Measurements from ENCODE around the gene GPBAR1. TPM values are rescaled to one million over a fixed set of nuclear protein-coding genes. Genes with fewer than 3 reads are reported as not detected.

Gene GPBAR1
- total and polyA plus RNA-seq, 2 of the 8 experiments (the other 6 are each of a cell fraction or from before 2014, with no cell fraction given), result 0.32 to 0.59 TPM

DNA sequence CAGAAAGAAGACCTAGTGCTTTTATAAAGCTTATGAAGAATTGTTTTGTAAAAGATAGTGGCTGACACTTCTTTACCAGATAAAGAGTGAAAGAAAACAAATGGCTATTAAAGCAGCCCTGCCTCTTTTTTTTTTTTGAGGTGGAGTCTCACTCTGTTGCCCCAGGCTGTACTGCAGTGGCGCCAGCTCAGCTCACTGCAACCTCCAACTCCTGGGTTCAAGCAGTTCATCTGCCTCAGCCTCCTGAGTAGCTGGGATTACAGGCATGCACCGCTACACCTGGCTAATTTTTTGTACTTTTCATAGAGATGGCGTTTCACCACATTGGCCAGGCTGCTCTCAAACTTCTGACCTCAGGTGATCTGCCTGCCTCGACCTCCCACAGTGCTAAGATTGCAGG, 31.0 kb upstream of the GPBAR1 start (continued):
- TF ChIP-seq, protein P1, sequence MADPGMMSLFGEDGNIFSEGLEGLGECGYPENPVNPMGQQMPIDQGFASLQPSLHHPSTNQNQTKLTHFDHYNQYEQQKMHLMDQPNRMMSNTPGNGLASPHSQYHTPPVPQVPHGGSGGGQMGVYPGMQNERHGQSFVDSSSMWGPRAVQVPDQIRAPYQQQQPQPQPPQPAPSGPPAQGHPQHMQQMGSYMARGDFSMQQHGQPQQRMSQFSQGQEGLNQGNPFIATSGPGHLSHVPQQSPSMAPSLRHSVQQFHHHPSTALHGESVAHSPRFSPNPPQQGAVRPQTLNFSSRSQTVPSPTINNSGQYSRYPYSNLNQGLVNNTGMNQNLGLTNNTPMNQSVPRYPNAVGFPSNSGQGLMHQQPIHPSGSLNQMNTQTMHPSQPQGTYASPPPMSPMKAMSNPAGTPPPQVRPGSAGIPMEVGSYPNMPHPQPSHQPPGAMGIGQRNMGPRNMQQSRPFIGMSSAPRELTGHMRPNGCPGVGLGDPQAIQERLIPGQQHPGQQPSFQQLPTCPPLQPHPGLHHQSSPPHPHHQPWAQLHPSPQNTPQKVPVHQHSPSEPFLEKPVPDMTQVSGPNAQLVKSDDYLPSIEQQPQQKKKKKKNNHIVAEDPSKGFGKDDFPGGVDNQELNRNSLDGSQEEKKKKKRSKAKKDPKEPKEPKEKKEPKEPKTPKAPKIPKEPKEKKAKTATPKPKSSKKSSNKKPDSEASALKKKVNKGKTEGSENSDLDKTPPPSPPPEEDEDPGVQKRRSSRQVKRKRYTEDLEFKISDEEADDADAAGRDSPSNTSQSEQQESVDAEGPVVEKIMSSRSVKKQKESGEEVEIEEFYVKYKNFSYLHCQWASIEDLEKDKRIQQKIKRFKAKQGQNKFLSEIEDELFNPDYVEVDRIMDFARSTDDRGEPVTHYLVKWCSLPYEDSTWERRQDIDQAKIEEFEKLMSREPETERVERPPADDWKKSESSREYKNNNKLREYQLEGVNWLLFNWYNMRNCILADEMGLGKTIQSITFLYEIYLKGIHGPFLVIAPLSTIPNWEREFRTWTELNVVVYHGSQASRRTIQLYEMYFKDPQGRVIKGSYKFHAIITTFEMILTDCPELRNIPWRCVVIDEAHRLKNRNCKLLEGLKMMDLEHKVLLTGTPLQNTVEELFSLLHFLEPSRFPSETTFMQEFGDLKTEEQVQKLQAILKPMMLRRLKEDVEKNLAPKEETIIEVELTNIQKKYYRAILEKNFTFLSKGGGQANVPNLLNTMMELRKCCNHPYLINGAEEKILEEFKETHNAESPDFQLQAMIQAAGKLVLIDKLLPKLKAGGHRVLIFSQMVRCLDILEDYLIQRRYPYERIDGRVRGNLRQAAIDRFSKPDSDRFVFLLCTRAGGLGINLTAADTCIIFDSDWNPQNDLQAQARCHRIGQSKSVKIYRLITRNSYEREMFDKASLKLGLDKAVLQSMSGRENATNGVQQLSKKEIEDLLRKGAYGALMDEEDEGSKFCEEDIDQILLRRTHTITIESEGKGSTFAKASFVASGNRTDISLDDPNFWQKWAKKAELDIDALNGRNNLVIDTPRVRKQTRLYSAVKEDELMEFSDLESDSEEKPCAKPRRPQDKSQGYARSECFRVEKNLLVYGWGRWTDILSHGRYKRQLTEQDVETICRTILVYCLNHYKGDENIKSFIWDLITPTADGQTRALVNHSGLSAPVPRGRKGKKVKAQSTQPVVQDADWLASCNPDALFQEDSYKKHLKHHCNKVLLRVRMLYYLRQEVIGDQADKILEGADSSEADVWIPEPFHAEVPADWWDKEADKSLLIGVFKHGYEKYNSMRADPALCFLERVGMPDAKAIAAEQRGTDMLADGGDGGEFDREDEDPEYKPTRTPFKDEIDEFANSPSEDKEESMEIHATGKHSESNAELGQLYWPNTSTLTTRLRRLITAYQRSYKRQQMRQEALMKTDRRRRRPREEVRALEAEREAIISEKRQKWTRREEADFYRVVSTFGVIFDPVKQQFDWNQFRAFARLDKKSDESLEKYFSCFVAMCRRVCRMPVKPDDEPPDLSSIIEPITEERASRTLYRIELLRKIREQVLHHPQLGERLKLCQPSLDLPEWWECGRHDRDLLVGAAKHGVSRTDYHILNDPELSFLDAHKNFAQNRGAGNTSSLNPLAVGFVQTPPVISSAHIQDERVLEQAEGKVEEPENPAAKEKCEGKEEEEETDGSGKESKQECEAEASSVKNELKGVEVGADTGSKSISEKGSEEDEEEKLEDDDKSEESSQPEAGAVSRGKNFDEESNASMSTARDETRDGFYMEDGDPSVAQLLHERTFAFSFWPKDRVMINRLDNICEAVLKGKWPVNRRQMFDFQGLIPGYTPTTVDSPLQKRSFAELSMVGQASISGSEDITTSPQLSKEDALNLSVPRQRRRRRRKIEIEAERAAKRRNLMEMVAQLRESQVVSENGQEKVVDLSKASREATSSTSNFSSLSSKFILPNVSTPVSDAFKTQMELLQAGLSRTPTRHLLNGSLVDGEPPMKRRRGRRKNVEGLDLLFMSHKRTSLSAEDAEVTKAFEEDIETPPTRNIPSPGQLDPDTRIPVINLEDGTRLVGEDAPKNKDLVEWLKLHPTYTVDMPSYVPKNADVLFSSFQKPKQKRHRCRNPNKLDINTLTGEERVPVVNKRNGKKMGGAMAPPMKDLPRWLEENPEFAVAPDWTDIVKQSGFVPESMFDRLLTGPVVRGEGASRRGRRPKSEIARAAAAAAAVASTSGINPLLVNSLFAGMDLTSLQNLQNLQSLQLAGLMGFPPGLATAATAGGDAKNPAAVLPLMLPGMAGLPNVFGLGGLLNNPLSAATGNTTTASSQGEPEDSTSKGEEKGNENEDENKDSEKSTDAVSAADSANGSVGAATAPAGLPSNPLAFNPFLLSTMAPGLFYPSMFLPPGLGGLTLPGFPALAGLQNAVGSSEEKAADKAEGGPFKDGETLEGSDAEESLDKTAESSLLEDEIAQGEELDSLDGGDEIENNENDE (IDR thresholded peaks at IDR 0.05; ENCODE audit: insufficient replicate concordance, low read length), result no peak
- no peak for TF ChIP-seq SP2 (IDR thresholded peaks at IDR 0.05; ENCODE audit: low read length)
- no peak for TF ChIP-seq ZNF274 (IDR thresholded peaks at IDR 0.05; ENCODE audit: borderline replicate concordance, extremely low read depth, low read length)
- TF ChIP-seq MAFK (IDR thresholded peaks at IDR 0.05; ENCODE audit: low read depth, low read length), result no peak
- TF ChIP-seq CREB1 (IDR thresholded peaks at IDR 0.05), result no peak
- no peak for TF ChIP-seq SAP30 (IDR thresholded peaks at IDR 0.05; ENCODE audit: insufficient read depth, insufficient replicate concordance, low read length)
